HEK293T (cell line): ENCODE results near the gene OTUB2.

Experiments
- FOXK2 ChIP-seq: fragments of 450-650 bp; IDR thresholded peaks from 2 replicates; pipeline ENCODE4 v1.6.1; 2016; ENCODE audit warnings: mild to moderate bottlenecking
- L3MBTL2 ChIP-seq: fragments of 450-650 bp; conservative IDR thresholded peaks from 2 replicates; pipeline ENCODE4 v1.6.1; 2016; ENCODE audit warnings: mild to moderate bottlenecking
- SP1 ChIP-seq: fragments of 450-650 bp; IDR thresholded peaks from 2 replicates; pipeline ENCODE4 v1.6.1; 2017
- SUZ12 ChIP-seq: fragments of 450-650 bp; IDR thresholded peaks from 2 replicates; pipeline ENCODE4 v1.6.1; 2016; ENCODE audit warnings: mild to moderate bottlenecking

- TF ChIP-seq SP1 (no peak), L3MBTL2 (no peak), SUZ12 (no peak), FOXK2 (no peak)
Observed at GRCh38 chr14:94077823-94078222, 51.7 kb downstream of the OTUB2 start.
